PFSK-1 (cell line): ENCODE measurements around the gene FRZB.

Experiments used
- FOXP2 ChIP-seq: optimal IDR thresholded peaks from 2 replicates; pipeline ENCODE3; 2011; ENCODE audit warnings: borderline replicate concordance, control low read depth, inconsistent platforms; ENCODE audit not compliant: insufficient read depth; ENCODE audit errors: extremely low read length, extremely low read depth
- POLR2AphosphoS5 ChIP-seq: IDR thresholded peaks from 2 replicates; pipeline ENCODE4 v1.6.1; 2012; ENCODE audit warnings: low read depth, mild to moderate bottlenecking, control low read depth, low read length, moderate library complexity
- REST ChIP-seq, 2 experiments: IDR thresholded peaks; 2 replicates each; pipeline versions ENCODE4 v1.6.1 to v1.8.0; 2011 to 2012; ENCODE audit warnings: low read depth in 2 of 2, low read length in 2 of 2, control low read depth in 1 of 2, inconsistent platforms in 1 of 2, mild to moderate bottlenecking in 1 of 2, moderate library complexity in 1 of 2; ENCODE audit not compliant: insufficient read depth in 1 of 2
- SIN3A ChIP-seq: IDR thresholded peaks from 2 replicates; pipeline ENCODE4 v1.6.1; 2012; ENCODE audit warnings: mild to moderate bottlenecking, low read length, moderate library complexity, borderline replicate concordance; ENCODE audit not compliant: insufficient read depth
- TAF1 ChIP-seq: IDR thresholded peaks from 2 replicates; pipeline ENCODE4 v1.6.1; 2012; ENCODE audit warnings: low read length, control low read depth, borderline replicate concordance; ENCODE audit not compliant: insufficient read depth

FRZB gene

GRCh38 chr2:182895798-182896197 lies 29.4 kb upstream of the FRZB start:
- TF ChIP-seq SIN3A (no peak), REST (IDR thresholded peaks at IDR 0.05; ENCODE audit: insufficient read depth in 1 of 2, low read depth in 2 of 2, low read length in 2 of 2) (no peak), TAF1 (no peak), FOXP2 (no peak), POLR2AphosphoS5 (no peak)

- TF ChIP-seq TAF1, result no peak
- no peak for TF ChIP-seq POLR2AphosphoS5
- TF ChIP-seq FOXP2, result no peak
- TF ChIP-seq SIN3A, result no peak
- no peak for TF ChIP-seq REST (IDR thresholded peaks at IDR 0.05; ENCODE audit: insufficient read depth in 1 of 2, low read depth in 2 of 2, low read length in 2 of 2)
These were observed 28.7 kb upstream of the FRZB start for GRCh38 chr2:182895169-182895568.

GRCh38 chr2:182894174-182894573 lies 27.7 kb upstream of the FRZB start:
- no peak for TF ChIP-seq TAF1
- TF ChIP-seq SIN3A, result no peak
- no peak for TF ChIP-seq REST (IDR thresholded peaks at IDR 0.05; ENCODE audit: insufficient read depth in 1 of 2, low read depth in 2 of 2, low read length in 2 of 2)
- no peak for TF ChIP-seq FOXP2
- TF ChIP-seq POLR2AphosphoS5, result no peak

- TF ChIP-seq TAF1 (no peak), POLR2AphosphoS5 (no peak), FOXP2 (no peak), SIN3A (no peak), REST (IDR thresholded peaks at IDR 0.05; ENCODE audit: insufficient read depth in 1 of 2, low read depth in 2 of 2, low read length in 2 of 2) (no peak)
These were observed 27.2 kb upstream of the FRZB start for GRCh38 chr2:182893666-182894065.

GRCh38 chr2:182891611-182892010 lies 25.2 kb upstream of the FRZB start:
- TF ChIP-seq FOXP2, result no peak
- TF ChIP-seq TAF1, result no peak
- TF ChIP-seq SIN3A, result no peak
- no peak for TF ChIP-seq POLR2AphosphoS5
- TF ChIP-seq REST (IDR thresholded peaks at IDR 0.05; ENCODE audit: insufficient read depth in 1 of 2, low read depth in 2 of 2, low read length in 2 of 2), result no peak
